GM18499 (cell line): ENCODE results near the gene HMG20A.

Experiments
- ATAC-seq: cut with Tn5 transposase; IDR thresholded peaks from one replicate; pipeline ENCODE4 v1.9.1; 2021; ENCODE audit warnings: moderate number of reproducible peaks; ENCODE audit not compliant: insufficient read depth, unreplicated experiment

HMG20A gene

DNA sequence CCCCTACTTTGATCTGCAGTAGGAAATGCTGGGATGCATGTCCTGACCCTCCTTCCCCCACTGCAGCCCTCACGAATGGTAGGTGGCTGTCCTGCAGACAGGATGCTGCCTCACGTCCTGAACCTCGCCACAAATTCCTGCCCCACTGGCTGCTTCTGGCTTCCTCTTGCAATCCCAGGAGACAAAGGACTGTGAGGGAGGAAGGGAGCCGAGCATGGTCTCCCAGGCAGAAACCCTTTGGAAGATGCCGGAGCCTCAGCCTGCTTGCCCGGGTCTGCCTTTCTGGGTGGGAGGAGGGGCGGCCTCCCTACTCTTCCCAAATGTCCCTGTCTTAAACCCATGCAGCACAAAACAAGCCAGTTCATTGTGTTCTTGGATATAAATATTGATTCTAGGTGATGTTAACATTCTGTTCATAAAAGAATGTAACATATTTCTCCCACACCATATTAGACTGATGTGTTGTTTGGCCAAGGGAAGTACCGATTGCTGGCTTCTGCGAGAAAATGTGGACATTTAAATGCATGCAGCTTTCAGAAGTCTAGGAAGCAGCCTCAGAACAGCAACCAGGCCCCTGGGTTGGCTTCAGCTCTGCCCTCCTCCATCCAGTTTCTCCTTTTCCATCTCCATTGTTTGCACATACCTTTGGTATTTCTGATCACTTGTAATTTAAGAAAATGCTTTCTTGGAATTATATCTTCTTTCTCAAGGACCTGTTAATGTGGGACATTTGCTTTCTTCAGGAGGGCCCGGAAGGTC, 75.3 kb downstream of the HMG20A start:
- ATAC-seq: no peak

DNA sequence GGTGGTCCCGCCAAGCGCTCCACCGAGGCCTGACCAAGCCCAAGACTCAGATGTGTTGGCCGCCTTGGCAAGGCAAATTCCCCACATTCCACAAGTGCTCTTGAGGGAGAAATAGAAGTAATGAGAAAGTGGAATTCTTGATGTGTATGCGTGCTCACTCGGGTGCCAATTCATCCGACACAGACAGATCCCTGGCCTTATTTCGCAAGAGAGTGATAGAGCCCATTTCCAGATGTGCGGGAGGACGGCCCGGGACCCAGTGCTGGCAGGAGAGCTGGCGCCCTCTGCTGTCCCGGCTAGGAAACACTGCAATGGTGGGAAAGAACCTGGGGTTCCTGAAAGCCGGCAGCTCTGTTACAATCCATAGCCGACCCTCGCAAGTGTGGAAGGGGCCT, 76.0 kb downstream of the HMG20A start:
- ATAC-seq: no peak

DNA sequence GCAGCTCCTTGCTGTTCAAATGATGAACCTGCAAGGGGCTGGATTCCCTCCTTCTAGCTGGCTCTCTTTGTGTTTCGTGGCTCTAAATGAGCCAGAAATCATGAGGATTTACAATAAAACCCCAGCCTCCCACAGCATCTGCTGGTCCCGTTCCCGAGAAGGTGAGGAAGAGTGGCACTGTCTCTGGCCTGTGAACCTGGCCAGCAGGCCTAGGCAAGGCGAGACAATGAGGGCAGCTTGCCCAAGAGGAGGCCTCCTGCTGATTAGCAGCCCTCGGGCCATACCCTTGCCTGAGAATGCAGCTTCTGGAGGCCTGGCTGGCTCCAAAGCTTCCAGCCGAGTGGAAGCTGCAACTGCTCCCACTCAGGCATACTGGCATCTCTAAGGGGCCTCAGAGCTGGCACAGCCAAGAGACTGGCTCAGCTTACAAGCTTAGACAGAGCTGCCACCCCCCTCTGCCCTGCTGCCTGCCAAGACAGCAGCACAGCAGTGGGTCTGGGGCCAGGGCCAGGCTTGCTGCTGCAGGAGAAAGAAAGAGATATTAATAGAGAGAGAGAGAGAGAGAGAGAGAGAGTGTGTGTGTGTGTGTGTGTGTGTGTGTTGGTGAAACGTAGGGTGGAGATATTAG, 76.5 kb downstream of the HMG20A start:
- ATAC-seq: no peak

DNA sequence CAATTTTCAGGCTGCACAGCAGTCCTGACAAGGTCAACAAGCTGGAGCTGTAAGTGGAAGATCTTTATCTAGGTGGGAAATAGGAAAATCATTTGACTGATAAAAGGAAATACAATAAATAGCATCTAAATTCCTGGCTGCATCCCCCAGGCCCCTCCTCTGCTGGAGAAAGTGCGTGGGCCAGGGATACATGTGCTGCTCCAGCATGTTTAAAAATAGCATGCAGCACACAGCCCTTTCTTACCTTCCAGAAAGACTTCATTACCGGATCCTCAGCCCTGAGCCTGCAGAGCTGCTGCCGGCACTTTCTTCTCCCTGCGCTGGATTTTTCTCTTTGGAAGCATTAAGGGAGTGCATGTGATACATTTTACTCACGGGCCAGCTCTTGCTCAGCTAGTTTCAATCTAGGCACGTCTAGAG, 77.3 kb downstream of the HMG20A start:
- ATAC-seq: no peak

DNA sequence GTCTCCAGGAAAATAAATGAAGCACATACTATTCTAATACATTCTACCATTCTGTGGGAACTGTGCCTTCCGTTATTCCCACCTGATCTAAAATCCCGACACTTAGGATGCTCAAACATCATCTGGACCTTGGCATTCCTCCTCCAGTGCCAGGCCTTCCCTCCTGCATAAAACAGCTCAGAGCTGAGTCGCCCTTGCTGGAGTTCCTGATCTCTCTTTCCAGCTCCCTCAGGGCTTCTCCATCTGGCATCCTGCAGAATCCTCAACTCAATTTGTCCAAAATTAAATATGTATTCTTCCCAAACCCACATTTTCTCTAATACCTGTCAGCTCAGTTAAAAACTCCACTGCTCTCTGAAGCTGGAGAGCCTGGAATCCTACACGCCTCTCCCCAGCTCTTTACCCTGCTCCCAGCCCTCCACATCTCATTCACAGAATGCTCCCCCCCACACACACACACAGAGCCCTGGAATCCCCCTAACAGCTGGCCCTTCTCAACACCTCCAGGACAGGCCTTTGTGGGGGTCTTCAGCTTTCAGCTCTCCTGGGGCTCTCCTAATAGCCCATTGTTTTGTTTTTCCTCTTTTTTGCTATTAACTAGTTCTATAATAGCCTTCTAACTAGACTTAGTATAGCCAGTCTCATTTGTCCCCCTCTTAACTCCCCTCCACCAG, 78.5 kb downstream of the HMG20A start:
- ATAC-seq: no peak

DNA sequence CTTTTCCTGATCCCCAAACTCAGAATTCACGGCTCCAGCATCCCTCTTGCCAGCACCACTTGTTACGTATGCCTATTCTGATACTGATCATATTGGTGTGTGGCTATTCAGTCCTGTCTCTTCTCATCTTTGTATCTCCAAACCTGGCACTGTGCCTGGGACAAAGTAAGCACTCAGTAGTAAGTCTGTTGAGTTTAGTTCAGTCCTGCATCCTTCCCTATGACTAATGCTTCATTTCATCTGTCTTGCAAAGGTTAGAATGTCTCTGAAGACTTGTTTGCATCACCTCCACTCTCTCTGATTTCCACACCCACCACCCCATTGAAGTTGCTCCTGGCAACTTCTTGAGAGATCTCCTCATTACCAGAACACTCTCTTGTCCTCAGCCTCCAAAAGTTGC, 80.3 kb downstream of the HMG20A start:
- ATAC-seq: no peak

DNA sequence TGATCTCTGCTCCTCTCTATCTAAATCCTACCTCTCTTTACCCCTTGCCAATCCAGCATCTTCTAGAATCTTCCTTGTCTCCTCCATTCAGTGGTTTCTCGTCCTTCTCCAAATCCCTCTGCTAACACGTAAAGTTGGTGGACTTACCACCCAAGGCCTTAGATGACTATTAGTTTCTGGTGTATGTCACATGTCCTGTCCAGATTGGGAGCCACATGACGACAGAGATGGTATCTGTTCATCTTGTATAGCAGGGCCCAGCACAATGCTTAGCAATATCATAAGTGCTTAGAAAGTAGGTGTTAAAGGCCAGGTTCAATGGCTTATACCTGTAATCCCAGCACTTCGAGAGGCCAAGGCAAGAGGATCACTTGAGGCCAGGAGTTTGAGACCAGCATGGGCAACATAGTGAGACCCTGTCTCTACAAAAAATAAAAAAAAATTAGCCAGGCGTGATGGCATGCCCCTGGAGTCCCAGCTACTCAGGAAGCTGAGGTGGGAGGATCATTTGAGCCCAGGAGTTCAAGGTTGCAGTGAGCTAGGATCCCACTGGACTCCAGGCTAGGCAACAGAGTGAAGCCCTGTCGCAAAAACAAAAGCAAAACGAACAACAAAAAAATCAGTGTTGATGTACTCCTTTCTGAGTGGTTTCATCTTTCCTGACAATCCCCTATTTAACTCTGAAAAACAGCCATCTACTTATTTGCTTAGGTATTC, 81.8 kb downstream of the HMG20A start:
- no peak for ATAC-seq

DNA sequence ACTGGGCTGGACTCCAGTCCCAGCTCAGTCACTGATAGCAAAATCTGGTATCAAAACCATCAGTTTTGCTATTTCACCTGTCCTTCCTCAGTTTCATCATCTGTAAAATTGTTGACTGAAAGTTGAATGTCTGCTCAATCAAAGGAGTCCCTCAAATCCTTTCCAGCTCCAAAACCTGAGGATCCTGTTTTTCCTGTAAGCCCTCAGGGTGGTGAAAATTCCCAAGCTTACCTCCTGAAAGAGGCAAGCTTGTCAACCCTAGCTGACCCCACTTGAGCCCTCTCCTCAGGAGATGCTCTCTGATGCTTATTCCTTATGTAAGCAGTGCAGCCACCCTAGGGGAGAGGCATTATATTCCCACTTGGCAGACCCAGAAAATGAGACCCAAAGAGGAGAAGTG, 82.6 kb downstream of the HMG20A start:
- no peak for ATAC-seq

DNA sequence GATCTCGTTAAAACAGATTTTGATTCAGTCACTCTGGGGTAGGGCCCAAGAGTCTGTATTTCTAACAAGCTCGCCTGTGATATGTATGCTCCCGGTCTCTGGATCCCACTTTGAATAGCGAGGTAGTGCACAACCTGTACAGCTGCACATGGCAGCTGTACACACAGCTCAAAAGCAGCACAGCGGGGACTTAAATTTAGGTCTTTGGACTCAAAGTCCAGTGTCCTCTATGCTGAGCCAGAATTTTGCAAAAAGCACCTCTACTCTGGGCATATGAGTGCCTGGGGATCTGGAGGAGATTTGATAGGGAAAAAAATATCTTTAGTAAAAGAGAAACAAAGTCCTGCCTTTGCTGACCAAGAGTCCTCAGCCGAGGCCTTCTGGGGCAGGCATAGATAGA, 83.1 kb downstream of the HMG20A start:
- ATAC-seq: no peak

DNA sequence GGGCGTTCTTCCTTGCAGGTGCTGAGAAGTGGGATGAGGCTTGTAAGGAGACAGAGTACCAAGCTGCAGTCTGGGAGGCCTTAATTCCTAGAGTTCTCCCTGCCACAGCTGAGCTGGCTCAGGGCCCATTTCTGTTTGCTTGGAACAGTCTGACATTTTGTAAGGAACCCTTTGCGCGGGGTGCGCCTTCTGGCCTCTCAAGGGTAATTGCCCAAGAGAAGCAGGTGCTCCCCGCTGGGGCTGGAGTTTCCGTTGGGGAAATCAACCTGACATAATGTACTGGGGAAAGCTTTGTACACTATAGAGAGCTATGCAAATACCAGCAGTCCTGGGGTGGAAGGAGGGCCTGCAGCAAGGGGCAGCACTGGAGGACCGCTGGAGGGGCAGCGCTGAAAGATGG, 83.6 kb downstream of the HMG20A start:
- no peak for ATAC-seq

DNA sequence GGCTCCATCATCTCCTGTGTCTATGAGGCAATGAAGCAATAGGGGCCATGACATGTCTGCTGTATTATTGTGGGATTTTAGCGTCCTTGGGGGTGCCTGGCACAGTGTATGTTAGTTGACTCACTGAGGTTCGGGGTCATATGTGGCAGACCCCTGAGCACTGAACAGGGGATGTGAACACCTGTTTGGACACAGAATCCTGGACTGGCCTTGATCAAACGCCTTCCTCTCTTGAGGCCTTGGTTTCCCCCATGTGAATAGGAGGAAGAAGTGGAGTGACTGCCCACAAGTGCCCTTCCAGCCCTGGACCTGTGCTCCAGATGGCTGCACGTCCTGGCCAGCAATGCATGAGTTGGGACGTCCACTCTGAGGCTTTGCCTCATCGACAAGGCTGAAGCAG, 84.2 kb downstream of the HMG20A start:
- ATAC-seq: no peak

DNA sequence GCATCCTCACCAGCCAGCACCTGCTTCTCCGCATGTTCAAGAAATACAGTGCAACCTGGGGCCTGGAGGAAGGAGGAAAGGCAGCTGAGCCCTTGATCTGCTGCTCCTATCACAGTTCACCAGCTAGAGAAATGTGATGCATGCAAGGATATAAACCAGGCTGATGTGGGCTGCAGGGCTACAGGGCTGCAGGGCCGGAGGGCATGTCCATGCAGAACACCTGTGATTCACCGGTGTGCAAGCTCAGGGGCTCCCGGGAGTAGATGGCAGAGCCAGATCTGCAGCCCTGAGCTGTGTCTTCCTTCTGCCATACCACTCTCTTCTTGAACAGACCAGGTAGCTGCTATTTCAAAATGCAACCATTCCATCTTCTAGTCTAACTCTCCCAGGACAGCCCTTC, 84.9 kb downstream of the HMG20A start:
- ATAC-seq: no peak

DNA sequence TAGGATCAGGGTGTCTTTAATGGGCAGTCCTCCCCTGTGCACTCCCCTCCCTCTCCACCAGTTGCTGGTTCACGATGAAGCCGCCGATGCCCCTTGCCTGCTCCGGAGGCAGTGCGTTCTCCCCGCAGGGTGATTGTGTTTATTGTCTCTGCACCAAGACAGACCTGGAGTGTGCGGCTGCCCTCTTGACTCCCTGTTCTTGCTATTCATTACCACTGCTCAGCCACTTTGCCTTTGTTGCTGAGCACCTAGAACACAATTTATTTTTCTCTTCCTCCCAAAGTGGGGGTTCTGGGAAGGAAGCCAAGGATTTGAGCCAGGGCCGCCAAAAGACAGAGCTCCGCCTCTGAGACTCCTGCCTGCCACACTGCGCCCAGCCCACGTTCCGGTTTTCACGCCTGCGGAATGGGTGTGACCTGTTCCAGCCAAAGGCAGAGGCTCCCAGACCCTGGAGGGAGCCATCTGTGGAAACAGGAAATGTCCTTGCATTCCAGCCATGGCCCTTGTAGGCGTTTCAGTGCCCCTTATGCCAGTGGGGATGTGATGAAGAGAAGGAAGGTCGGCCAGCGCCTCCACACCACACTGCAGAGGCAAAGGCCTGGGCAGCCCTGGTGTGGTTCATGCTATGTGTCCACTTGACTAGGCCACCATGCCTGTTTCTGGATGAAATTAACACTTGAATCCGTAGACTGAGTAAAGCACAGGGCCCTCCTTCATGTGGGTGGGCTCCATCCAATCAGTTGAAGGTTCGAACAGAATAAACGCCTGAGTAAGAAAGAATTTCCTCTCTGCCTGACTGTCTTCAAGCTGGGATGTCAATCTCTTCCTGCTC, 85.8 kb downstream of the HMG20A start:
- no peak for ATAC-seq

DNA sequence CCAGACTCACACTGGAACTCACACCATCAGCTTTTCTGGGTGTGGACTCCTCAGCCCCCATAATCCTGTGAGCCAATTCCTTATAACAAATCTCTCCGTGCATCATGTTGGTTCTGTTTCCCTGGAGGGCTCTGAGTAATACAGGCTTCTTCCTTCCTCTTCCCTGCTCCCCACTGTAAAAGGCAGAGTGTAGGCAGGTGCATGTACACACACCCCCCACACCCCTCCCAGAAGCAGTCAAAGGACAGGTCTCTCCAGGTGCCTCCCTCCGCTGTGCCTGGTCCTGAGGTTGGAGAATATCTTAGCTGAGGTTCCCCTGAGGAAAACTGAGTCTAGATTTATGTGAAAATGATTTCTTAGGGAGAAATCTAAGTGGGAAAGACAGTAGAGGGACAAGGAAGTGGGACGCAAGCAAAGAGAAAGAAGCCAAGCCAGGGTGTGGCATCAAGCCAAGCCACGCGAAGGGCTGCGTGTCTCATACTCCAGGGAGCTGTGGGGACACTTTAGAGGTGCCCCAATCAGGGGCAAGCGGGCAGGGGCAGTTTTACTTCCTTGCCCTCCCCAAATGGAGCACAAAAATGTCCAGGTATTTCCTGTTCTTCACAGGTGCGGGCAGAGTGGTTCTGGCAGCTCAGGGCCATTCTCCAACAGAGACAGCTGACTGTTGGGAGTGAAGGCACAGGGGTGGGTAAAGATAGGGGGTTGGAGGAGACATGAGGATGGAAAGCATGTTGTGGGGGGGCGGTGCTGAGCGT, 86.6 kb downstream of the HMG20A start:
- no peak for ATAC-seq

DNA sequence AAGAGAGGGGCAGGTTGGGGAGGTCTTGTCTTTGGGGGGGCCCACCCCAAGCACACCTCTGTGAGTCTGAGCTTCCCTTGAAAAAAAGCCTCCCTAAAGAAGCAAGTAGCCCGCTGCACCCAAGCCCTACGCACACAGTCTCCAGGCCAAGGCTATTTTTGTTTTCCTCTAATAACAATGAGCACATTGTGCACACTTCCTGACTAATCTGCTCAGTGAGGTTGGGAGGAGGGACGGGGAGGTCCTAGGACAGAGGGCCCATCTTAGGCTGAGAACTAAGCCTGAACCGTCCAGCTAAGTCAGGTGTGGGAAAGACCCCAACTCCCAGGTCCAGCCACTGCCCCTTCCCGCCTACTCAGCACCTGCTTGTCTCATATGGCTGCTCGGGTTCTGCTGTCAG, 87.2 kb downstream of the HMG20A start:
- ATAC-seq: no peak

DNA sequence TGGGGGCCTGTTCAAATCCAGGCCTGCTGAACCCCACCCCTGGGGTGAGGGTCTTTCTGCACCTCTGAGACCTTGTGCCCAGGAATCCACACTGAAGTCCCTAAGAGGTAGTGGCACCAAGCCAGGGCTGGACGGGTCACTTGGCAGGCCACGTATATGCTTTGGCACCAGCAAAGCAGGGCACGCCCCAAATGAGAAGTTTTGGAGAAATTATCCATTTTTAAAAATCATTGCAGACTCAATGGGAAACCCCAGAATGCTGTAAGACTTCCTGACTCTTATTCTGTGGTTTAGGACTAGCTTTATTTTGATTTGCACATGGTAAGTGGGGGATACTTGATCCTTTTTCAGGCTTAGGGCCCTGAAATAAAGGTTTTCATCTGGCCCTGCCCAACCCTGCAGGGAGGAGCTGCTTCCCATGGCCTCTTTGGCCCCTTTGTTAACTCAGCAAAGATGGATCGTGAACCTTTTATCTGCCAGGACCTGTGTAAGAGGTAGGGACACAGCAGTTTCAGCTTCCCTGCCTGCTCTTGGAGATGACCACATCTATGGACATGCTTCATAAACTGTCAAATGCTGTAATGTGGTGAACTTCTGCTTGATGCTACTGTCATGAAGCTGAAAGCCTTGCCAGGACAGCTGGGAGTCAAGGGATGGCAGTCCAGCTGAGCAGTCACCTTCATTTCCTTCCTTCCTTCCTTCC, 88.0 kb downstream of the HMG20A start:
- no peak for ATAC-seq

DNA sequence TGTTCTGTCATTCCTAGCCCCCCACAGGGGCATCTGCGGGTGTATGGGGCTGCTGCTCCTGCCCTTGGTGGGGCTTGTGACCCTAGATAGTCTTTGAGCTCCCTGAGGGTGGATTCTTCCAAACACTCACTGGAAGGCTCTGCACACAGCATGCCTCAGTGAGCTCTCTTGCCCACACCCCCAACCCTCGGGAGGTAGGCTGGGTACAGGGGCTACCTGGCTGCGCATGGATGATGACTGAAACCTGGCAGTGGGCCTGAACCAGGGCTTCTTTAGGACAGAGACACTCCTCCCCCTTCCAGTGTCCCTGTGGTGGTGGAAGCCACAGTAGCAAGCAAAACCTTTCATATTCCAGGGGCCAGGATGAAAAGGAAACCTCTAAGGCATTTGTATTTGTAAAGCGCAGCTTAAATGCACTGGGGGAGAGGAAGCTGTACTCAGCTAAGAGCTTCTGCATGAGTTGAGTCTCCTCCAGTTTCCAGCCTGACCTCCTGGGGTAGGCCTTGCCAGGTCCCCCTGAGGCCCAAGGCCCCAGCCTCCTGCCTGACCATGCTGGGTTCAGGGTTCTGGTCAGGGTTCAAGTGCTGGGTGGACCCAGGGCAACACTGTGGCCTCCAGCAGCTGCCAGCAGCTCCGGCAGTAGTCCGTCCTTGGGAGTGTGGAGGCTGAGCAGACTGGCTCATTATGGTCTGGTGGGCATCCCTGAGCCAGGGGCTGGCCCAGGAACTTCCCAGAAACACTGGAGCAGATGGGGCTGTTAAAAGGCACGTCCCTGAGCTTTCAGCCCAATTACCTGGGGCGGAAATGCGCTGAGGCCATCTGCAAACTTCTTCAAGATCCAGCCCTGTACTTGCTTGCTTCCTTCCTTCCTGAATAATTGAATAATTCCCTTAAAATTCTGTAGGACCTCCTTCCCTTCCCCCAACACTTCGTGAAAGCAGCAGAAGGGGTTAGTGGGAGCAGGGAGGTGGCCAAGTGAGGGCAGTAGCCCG, 89.7 kb downstream of the HMG20A start:
- no peak for ATAC-seq

DNA sequence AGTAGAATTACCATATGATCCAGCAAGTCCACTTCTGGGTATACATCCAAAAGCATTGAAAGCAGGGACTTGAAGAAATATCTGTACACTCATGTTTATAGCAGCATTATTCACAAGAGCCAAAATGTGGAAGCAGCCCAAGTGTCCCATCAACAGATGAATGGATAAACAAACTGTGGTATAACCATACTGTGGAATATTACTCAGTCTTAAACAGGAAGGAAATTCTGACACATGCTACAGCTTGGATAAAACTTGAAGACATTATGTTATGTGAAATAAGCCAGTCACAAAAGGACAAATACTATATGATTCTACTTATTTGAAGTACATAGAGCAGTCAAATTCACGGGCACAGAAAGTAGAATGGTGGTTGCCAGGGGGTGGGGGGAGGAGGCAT, 91.2 kb downstream of the HMG20A start:
- no peak for ATAC-seq
